IMR-90 (cell line): ENCODE measurements around the gene CHRNG. TPM values are rescaled to one million over a fixed set of nuclear protein-coding genes. Genes with fewer than 3 reads are reported as not detected.

Experiments
- ATAC-seq: fragments of 200-7000 bp; cut with Tn5 transposase; 2 replicates; pipeline ENCODE4 v1.9.1; 2020; ENCODE audit warnings: low read depth, mild to moderate bottlenecking, moderate library complexity
- BruUV-seq: library from RNA; stranded (reverse); fragments of 400-500 nt; replicated peaks from 2 replicates; lab custom pipeline; 2021; lab: Mats Ljungman, UMichigan
- CTCF ChIA-PET: fragments of 300-600 bp; formaldehyde crosslinking; extraction: SDS; loops from one replicate; lab custom pipeline; 2021; ENCODE audit warnings: antibody characterized with exemption; lab: Yijun Ruan, JAX
- POLR2A ChIA-PET: fragments of 300-600 bp; sonication (Branson Sonifier 250); formaldehyde crosslinking; loops from one replicate; lab custom pipeline; 2022; ENCODE audit warnings: antibody characterized with exemption; ENCODE audit not compliant: unreplicated experiment; lab: Charles Lee
- DNase-seq: peaks from one replicate; pipeline ENCODE4 v3.0.0; 2013
- H2AFZ ChIP-seq: replicated peaks from 2 replicates; pipeline ENCODE3; 2013; ENCODE audit warnings: low read length, mild to moderate bottlenecking; ENCODE audit not compliant: poor library complexity
- H2AK5ac ChIP-seq: 2 replicates; pipeline ENCODE4 v1.6.1; 2013; ENCODE audit warnings: low read depth, low read length, inconsistent platforms
- H2AK9ac ChIP-seq: replicated peaks from 2 replicates; pipeline ENCODE3; 2013; ENCODE audit warnings: mild to moderate bottlenecking, low read depth, low read length, moderate library complexity; ENCODE audit not compliant: poor library complexity
- H2BK120ac ChIP-seq: 2 replicates; pipeline ENCODE4 v1.6.1; 2013; ENCODE audit warnings: low read depth, low read length, inconsistent platforms
- H2BK15ac ChIP-seq: 3 replicates; pipeline ENCODE4 v1.6.1; 2013; ENCODE audit warnings: low read depth, low read length, inconsistent platforms
- H2BK20ac ChIP-seq: 2 replicates; pipeline ENCODE4 v1.6.1; 2013; ENCODE audit warnings: low read depth, mild to moderate bottlenecking, inconsistent platforms, low read length, moderate library complexity
- H2BK5ac ChIP-seq: 2 replicates; pipeline ENCODE4 v1.6.1; 2013; ENCODE audit warnings: mild to moderate bottlenecking, low read depth, low read length, inconsistent platforms; ENCODE audit not compliant: poor library complexity, severe bottlenecking
- H3K14ac ChIP-seq: replicated peaks from 2 replicates; pipeline ENCODE4 v1.6.1; 2013; ENCODE audit warnings: low read depth, low read length, inconsistent platforms
- H3K18ac ChIP-seq: 2 replicates; pipeline ENCODE4 v1.6.1; 2013; ENCODE audit warnings: low read depth, low read length, control low read depth
- H3K23ac ChIP-seq: 2 replicates; pipeline ENCODE4 v1.6.1; 2013; ENCODE audit warnings: low read depth, low read length, inconsistent platforms
- H3K27ac ChIP-seq: 2 replicates; pipeline ENCODE4 v1.5.1; 2013; ENCODE audit warnings: mild to moderate bottlenecking, control low read depth, low read length; ENCODE audit not compliant: insufficient read depth
- H3K27me3 ChIP-seq: 2 replicates; pipeline ENCODE4 v1.6.1; 2013; ENCODE audit warnings: low read length; ENCODE audit not compliant: control insufficient read depth, insufficient read depth
- H3K36me3 ChIP-seq: 2 replicates; pipeline ENCODE4 v1.6.1; 2013; ENCODE audit warnings: low read length, mixed read lengths; ENCODE audit not compliant: control insufficient read depth, insufficient read depth
- H3K4ac ChIP-seq: 2 replicates; pipeline ENCODE4 v1.6.1; 2013; ENCODE audit warnings: low read depth, low read length, inconsistent platforms
- H3K4me1 ChIP-seq: 2 replicates; pipeline ENCODE4 v1.6.1; 2013; ENCODE audit warnings: low read length, mixed read lengths; ENCODE audit not compliant: control insufficient read depth, insufficient read depth
- H3K4me2 ChIP-seq: 2 replicates; pipeline ENCODE4 v1.6.1; 2013; ENCODE audit warnings: low read depth, mild to moderate bottlenecking, control low read depth, low read length, moderate library complexity
- H3K4me3 ChIP-seq: 2 replicates; pipeline ENCODE4 v1.5.1; 2013; ENCODE audit warnings: low read depth, mild to moderate bottlenecking, control low read depth, low read length, moderate library complexity; ENCODE audit not compliant: insufficient read depth
- H3K56ac ChIP-seq: 2 replicates; pipeline ENCODE4 v1.6.1; 2013; ENCODE audit warnings: low read length, inconsistent platforms; ENCODE audit not compliant: insufficient read depth; ENCODE audit errors: extremely low read depth
- H3K79me1 ChIP-seq, 2 experiments: 2 replicates each; pipeline ENCODE4 v1.6.1; 2013; ENCODE audit warnings: low read length in 2 of 2, inconsistent platforms in 1 of 2, low read depth in 1 of 2
- H3K9ac ChIP-seq: 2 replicates; pipeline ENCODE4 v1.6.1; 2013; ENCODE audit warnings: low read depth, low read length, control low read depth
- H3K9me1 ChIP-seq: 2 replicates; pipeline ENCODE4 v1.6.1; 2013; ENCODE audit warnings: low read length, inconsistent platforms; ENCODE audit not compliant: insufficient read depth
- H3K9me3 ChIP-seq: 2 replicates; pipeline ENCODE4 v1.6.1; 2013; ENCODE audit warnings: low read length; ENCODE audit not compliant: control insufficient read depth, insufficient read depth
- H4K20me1 ChIP-seq: 2 replicates; pipeline ENCODE4 v1.6.1; 2013; ENCODE audit warnings: low read length, inconsistent platforms; ENCODE audit not compliant: insufficient read depth
- H4K5ac ChIP-seq: 2 replicates; pipeline ENCODE4 v1.6.1; 2013; ENCODE audit warnings: mild to moderate bottlenecking, low read depth, low read length, control low read depth
- H4K8ac ChIP-seq, 2 experiments: 2 replicates each; pipeline ENCODE4 v1.6.1; 2013; ENCODE audit warnings: low read depth in 2 of 2, low read length in 2 of 2, control low read depth in 1 of 2, inconsistent platforms in 1 of 2
- H4K91ac ChIP-seq: 2 replicates; pipeline ENCODE4 v1.6.1; 2013; ENCODE audit warnings: low read depth, low read length, inconsistent platforms; ENCODE audit not compliant: insufficient read depth
- BHLHE40 ChIP-seq: fragments of 150-350 bp; IDR thresholded peaks from 2 replicates; pipeline ENCODE4 v1.6.1; 2016; ENCODE audit warnings: mild to moderate bottlenecking, low read depth, low read length
- CEBPB ChIP-seq: IDR thresholded peaks from 2 replicates; pipeline ENCODE4 v1.6.1; 2012; ENCODE audit warnings: low read depth, low read length, improper control_type of control experiment
- CHD1 ChIP-seq: IDR thresholded peaks from 2 replicates; pipeline ENCODE4 v1.6.1; 2012; ENCODE audit warnings: low read depth, low read length, improper control_type of control experiment
- FOS ChIP-seq: fragments of 150-350 bp; IDR thresholded peaks from 2 replicates; pipeline ENCODE4 v1.6.1; 2016; ENCODE audit warnings: low read depth, low read length
- MAFK ChIP-seq: IDR thresholded peaks from 2 replicates; pipeline ENCODE4 v1.6.1; 2012; ENCODE audit warnings: low read depth, low read length, improper control_type of control experiment
- MAZ ChIP-seq: IDR thresholded peaks from 2 replicates; pipeline ENCODE4 v1.6.1; 2012; ENCODE audit warnings: low read depth, mild to moderate bottlenecking, low read length, improper control_type of control experiment, moderate library complexity, borderline replicate concordance
- NFE2L2 ChIP-seq: fragments of 150-350 bp; IDR thresholded peaks from 2 replicates; pipeline ENCODE4 v1.6.1; 2016; ENCODE audit warnings: low read depth, mild to moderate bottlenecking, low read length
- POLR2A ChIP-seq: IDR thresholded peaks from 2 replicates; pipeline ENCODE4 v1.6.1; 2012; ENCODE audit warnings: mild to moderate bottlenecking, low read depth, low read length
- RAD21 ChIP-seq: IDR thresholded peaks from 2 replicates; pipeline ENCODE4 v1.6.1; 2012; ENCODE audit warnings: low read length, improper control_type of control experiment
- RFX5 ChIP-seq: IDR thresholded peaks from 2 replicates; pipeline ENCODE4 v1.8.0; 2012; ENCODE audit warnings: low read depth, mild to moderate bottlenecking, low read length, moderate library complexity
- SMC3 ChIP-seq: fragments of 150-350 bp; IDR thresholded peaks from 2 replicates; pipeline ENCODE4 v1.6.1; 2016; ENCODE audit warnings: low read depth, mild to moderate bottlenecking, antibody characterized with exemption, low read length, moderate library complexity
- WGBS, 2 experiments: methylation state at CpG; one replicate each; pipeline versions ENCODE4 v1.1.5 to v1.1.7; 2013; ENCODE audit warnings: missing lambda C conversion rate in 2 of 2; ENCODE audit not compliant: insufficient read length in 1 of 2; ENCODE audit errors: extremely low coverage in 2 of 2; 5-methylcytosine and 5-hydroxymethylcytosine counted together
- dilution Hi-C: fragments of 300-500 bp; cut with HindIII; formaldehyde crosslinking; loops from one replicate; pipeline ENCODE4 v1.14.3; 2018; ENCODE audit warnings: low sequenced_read_pairs; ENCODE audit not compliant: unreplicated experiment
- in situ Hi-C: fragments of 300-500 bp; cut with MboI; formaldehyde crosslinking; loops from 3 replicates; pipeline ENCODE4 v1.14.3; 2019; ENCODE audit warnings: low sequenced_read_pairs, inconsistent platforms, mixed read lengths
- intact Hi-C: fragments of 100-400 bp; cut with micrococcal nuclease; formaldehyde crosslinking; loops from 2 replicates; pipeline ENCODE4 v1.10.0; 2022
- polyA plus RNA-seq, 3 experiments: library from polyadenylated mRNA; depleted of rRNA; stranded (reverse); fragments of >200 nt; gene quantifications; 2 replicates each; pipeline ENCODE4 v1.2.3, GENCODE V29; 2012; ENCODE audit warnings: low replicate concordance in 1 of 3
- total RNA-seq: library from RNA; depleted of rRNA; stranded (reverse); fragments of >200 nt; gene quantifications from 2 replicates; pipeline ENCODE4 v1.2.3, GENCODE V29; 2012
- TF ChIP-seq, protein P1 (sequence below): fragments of 150-350 bp; IDR thresholded peaks from 2 replicates; pipeline ENCODE4 v1.6.1; 2017; ENCODE audit warnings: mild to moderate bottlenecking, antibody characterized with exemption, low read length, low read depth
- TF ChIP-seq, protein P2 (sequence below): fragments of 150-350 bp; IDR thresholded peaks from 2 replicates; pipeline ENCODE4 v1.6.1; 2016; ENCODE audit warnings: low read depth, mild to moderate bottlenecking, low read length, moderate library complexity, borderline replicate concordance
- TF ChIP-seq, protein P3 (sequence below): conservative IDR thresholded peaks from 2 replicates; pipeline ENCODE4 v1.5.1; 2012; ENCODE audit warnings: mild to moderate bottlenecking, low read depth, low read length, improper control_type of control experiment

CHRNG gene
- total and polyA plus RNA-seq, 2 of the 4 experiments (the other 2 are of a cell fraction), result not detected

DNA sequence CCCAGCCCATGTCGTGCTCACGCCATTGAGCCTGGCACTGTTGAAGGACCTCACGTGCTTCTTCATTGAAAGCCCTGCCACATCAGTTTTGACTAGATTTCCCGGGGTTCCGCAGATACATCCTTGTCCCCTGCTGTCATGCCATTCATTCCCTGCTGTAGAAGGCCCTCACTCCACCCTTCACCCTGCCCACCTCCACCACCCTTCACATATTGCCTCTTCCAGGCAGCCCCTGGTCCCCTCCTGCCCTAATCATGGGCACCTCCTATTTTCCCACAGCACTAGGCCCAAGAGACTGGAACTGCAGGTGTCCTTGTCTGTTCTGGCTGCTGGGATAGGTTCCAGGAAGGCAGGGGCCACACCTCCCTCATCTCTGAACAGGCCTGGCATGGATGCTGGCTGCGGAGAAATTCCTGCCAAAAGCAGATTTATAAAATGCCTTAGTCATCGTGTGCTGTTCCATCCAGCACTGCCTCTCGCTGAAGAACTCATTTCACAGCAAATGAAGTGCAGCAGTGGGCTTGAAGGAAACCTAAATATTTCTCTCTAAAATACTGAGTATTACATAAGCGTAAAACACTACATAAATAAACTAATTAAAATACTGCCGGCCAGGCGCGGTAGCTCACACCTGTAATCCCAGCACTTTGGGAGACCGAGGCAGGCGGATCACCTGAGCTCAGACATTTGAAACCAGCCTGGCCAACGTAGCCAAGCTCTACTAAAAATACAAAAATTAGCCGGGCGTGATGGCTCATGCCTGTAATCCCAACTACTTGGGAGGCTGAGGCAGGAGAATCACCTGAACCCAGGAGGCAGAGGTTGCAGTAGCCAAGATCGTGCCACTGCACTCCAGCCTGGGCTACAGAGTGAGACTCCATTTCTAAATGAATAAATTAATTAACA is 49.4 kb downstream of the CHRNG start:
- no peak overlapping the region for H2AFZ ChIP-seq
- peak overlapping the region; percentile 8; the same call in 1 of the 2 replicates for H2AK5ac ChIP-seq
- no peaks in the 10 kb centered on the region for H3K9me3 ChIP-seq
- H3K79me1 ChIP-seq, result no peaks in the 10 kb centered on the region
- ChIA-PET CTCF (interaction anchor here (0.6 kb wide), 1 partner anchor 94 kb away, joined by 3 read pairs; no protein-coding TSS in a partner anchor), POLR2A (no interaction called here)
- H3K18ac ChIP-seq, result no peak overlapping the region
- ATAC-seq (peak; percentile 97), DNase-seq (peak; percentile 86)
- WGBS, 2 experiments, result 50% methylated on average over 6 of the region's 18 CpGs; no CpG with 5 or more reads in 1 of the 2 experiments
- no peaks in the 10 kb centered on the region for H3K27me3 ChIP-seq
- H4K8ac ChIP-seq, result no peak overlapping the region
- H3K4ac ChIP-seq, result no peak overlapping the region
- no peak overlapping the region for H2BK15ac ChIP-seq
- peak overlapping the region; percentile 25 for H2AK9ac ChIP-seq
- no peak overlapping the region for H3K27ac ChIP-seq
- H4K91ac ChIP-seq, result no peak overlapping the region
- peaks cover 3% of the 10 kb centered on the region for H3K4me1 ChIP-seq
- no peak overlapping the region for H3K56ac ChIP-seq
- H3K23ac ChIP-seq, result no peak overlapping the region
- in situ Hi-C loops, result no loop called here
- BruUV-seq, result no TSS peak
- H4K20me1 ChIP-seq, result no peaks in the 10 kb centered on the region
- H2BK120ac ChIP-seq, result no peak overlapping the region
- H3K4me2 ChIP-seq, result no peak overlapping the region
- H3K9ac ChIP-seq, result no peak overlapping the region
- peaks cover 8% of the 10 kb centered on the region; the same call in 1 of the 2 replicates for H3K9me1 ChIP-seq
- H3K4me3 ChIP-seq, result no peak overlapping the region
- no peak overlapping the region for H3K14ac ChIP-seq
- dilution Hi-C loops, result no loop called here
- no peaks in the 10 kb centered on the region for H3K36me3 ChIP-seq
- no peak overlapping the region for H2BK5ac ChIP-seq
- H4K5ac ChIP-seq, result no peak overlapping the region
- no peak overlapping the region for H2BK20ac ChIP-seq
- intact Hi-C loops, result no loop called here
- TF ChIP-seq FOS (no peak), RAD21 (no peak), POLR2A (no peak), MAZ (no peak), CHD1 (no peak), MAFK (peak; percentile 71), CEBPB (no peak), BHLHE40 (no peak), NFE2L2 (peak; percentile 94), SMC3 (no peak), RFX5 (no peak)
- TF ChIP-seq, protein P1, sequence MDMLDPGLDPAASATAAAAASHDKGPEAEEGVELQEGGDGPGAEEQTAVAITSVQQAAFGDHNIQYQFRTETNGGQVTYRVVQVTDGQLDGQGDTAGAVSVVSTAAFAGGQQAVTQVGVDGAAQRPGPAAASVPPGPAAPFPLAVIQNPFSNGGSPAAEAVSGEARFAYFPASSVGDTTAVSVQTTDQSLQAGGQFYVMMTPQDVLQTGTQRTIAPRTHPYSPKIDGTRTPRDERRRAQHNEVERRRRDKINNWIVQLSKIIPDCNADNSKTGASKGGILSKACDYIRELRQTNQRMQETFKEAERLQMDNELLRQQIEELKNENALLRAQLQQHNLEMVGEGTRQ, result no peak
- TF ChIP-seq, protein P2, sequence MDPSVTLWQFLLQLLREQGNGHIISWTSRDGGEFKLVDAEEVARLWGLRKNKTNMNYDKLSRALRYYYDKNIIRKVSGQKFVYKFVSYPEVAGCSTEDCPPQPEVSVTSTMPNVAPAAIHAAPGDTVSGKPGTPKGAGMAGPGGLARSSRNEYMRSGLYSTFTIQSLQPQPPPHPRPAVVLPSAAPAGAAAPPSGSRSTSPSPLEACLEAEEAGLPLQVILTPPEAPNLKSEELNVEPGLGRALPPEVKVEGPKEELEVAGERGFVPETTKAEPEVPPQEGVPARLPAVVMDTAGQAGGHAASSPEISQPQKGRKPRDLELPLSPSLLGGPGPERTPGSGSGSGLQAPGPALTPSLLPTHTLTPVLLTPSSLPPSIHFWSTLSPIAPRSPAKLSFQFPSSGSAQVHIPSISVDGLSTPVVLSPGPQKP, result no peak
- TF ChIP-seq, protein P3, sequence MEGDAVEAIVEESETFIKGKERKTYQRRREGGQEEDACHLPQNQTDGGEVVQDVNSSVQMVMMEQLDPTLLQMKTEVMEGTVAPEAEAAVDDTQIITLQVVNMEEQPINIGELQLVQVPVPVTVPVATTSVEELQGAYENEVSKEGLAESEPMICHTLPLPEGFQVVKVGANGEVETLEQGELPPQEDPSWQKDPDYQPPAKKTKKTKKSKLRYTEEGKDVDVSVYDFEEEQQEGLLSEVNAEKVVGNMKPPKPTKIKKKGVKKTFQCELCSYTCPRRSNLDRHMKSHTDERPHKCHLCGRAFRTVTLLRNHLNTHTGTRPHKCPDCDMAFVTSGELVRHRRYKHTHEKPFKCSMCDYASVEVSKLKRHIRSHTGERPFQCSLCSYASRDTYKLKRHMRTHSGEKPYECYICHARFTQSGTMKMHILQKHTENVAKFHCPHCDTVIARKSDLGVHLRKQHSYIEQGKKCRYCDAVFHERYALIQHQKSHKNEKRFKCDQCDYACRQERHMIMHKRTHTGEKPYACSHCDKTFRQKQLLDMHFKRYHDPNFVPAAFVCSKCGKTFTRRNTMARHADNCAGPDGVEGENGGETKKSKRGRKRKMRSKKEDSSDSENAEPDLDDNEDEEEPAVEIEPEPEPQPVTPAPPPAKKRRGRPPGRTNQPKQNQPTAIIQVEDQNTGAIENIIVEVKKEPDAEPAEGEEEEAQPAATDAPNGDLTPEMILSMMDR, result no peak
